K562 (cell line): ENCODE measurements around the gene LSP1. TPM values are rescaled to one million over a fixed set of nuclear protein-coding genes. Genes with fewer than 3 reads are reported as not detected.

Experiments
- ATAC-seq: fragments of 200-7000 bp; cut with Tn5 transposase; 3 replicates; pipeline ENCODE4 v1.9.1; 2020; ENCODE audit warnings: moderate library complexity
- BruUV-seq: library from RNA; stranded (reverse); fragments of 400-500 nt; replicated peaks from 2 replicates; lab custom pipeline; 2021; lab: Mats Ljungman, UMichigan
- CTCF ChIA-PET: fragments of 300-600 bp; formaldehyde crosslinking; extraction: SDS; loops from one replicate; lab custom pipeline; 2021; ENCODE audit warnings: low intra/inter-chr PET ratio; lab: Yijun Ruan, JAX
- POLR2A ChIA-PET: fragments of 300-600, 350-650 bp; sonication (Branson Sonifier 250); formaldehyde crosslinking; extraction: SDS; loops from one replicate; lab custom pipeline; 2021; ENCODE audit warnings: antibody characterized with exemption, inconsistent platforms; lab: Yijun Ruan, JAX
- DNase-seq, 4 experiments: peaks; one replicate each; pipeline versions ENCODE4 v3.0.0 to v3.0.0-alpha.2; 2011 to 2018; ENCODE audit warnings: low spot score in 3 of 4, mixed read lengths in 3 of 4; ENCODE audit errors: extremely low read depth in 1 of 4
- FAIRE-seq: peaks from 2 replicates; lab custom pipeline; 2011; peaks lifted over from hg19 to GRCh38; lab: Jason Lieb, UNC
- H2AFZ ChIP-seq: 2 replicates; pipeline ENCODE4 v1.6.0; 2011; ENCODE audit warnings: low read depth, low read length, control low read depth, inconsistent platforms
- H3K27ac ChIP-seq: fragments of 200-600 bp; 3 replicates; pipeline ENCODE4 v1.8.0; 2011; ENCODE audit warnings: low read depth, mild to moderate bottlenecking, control low read depth, inconsistent platforms, low read length, moderate library complexity, mixed read lengths; ENCODE audit errors: extremely low read depth
- H3K27me3 ChIP-seq, 2 experiments: fragments of 300-600 bp in 1 of 2; 2 replicates in 1 of 2; 3 replicates in 1 of 2; pipeline versions ENCODE4 v1.6.0 to v1.8.0; 2011; ENCODE audit warnings: inconsistent platforms in 2 of 2, low read length in 2 of 2, mild to moderate bottlenecking in 1 of 2, mixed read lengths in 1 of 2, moderate library complexity in 1 of 2; ENCODE audit not compliant: control insufficient read depth in 2 of 2, insufficient read depth in 2 of 2
- H3K36me3 ChIP-seq: fragments of 300-600 bp; 3 replicates; pipeline ENCODE4 v1.8.0; 2011; ENCODE audit warnings: mild to moderate bottlenecking, low read length, inconsistent platforms; ENCODE audit not compliant: control insufficient read depth, insufficient read depth
- H3K4me1 ChIP-seq, 2 experiments: fragments of 200-600 bp in 1 of 2; replicated peaks in 1 of 2; 2 replicates in 1 of 2; 3 replicates in 1 of 2; pipeline versions ENCODE4 v1.5.1 to v1.8.0; 2011; ENCODE audit warnings: inconsistent platforms in 2 of 2, low read length in 2 of 2, mild to moderate bottlenecking in 1 of 2, mixed read lengths in 1 of 2, moderate library complexity in 1 of 2; ENCODE audit not compliant: control insufficient read depth in 2 of 2, insufficient read depth in 2 of 2
- H3K4me2 ChIP-seq: 2 replicates; pipeline ENCODE4 v1.6.1; 2011; ENCODE audit warnings: low read length, control low read depth, inconsistent platforms, mixed read lengths; ENCODE audit not compliant: insufficient read depth
- H3K4me3 ChIP-seq: fragments of 200-600 bp; sonication (generic), shearing (Covaris generic); 2 replicates; pipeline ENCODE4 v1.5.1; 2016; ENCODE audit warnings: control low read depth, inconsistent platforms
- H3K79me2 ChIP-seq: fragments of 200-600 bp; 3 replicates; pipeline ENCODE4 v1.8.0; 2011; ENCODE audit warnings: low read length, inconsistent platforms; ENCODE audit not compliant: control insufficient read depth, insufficient read depth
- H3K9ac ChIP-seq, 2 experiments: 2 replicates each; pipeline versions ENCODE4 v1.6.0 to v1.6.1; 2011; ENCODE audit warnings: low read depth in 2 of 2, low read length in 2 of 2, control low read depth in 1 of 2, inconsistent platforms in 1 of 2, mild to moderate bottlenecking in 1 of 2, mixed read lengths in 1 of 2; ENCODE audit not compliant: insufficient read depth in 1 of 2
- H3K9me1 ChIP-seq: one replicate; pipeline ENCODE4 v1.6.0; 2011; ENCODE audit warnings: inconsistent platforms, mild to moderate bottlenecking, low read length, moderate library complexity; ENCODE audit not compliant: control insufficient read depth, insufficient read depth
- H3K9me3 ChIP-seq: replicated peaks from 2 replicates; pipeline ENCODE4 v1.5.1; 2011; ENCODE audit warnings: low read depth, low read length, inconsistent platforms; ENCODE audit not compliant: control insufficient read depth, insufficient read depth
- H4K20me1 ChIP-seq: replicated peaks from 2 replicates; pipeline ENCODE4 v1.6.1; 2011; ENCODE audit warnings: low read length, inconsistent platforms, mixed read lengths; ENCODE audit not compliant: control insufficient read depth, insufficient read depth
- ATF7 ChIP-seq: fragments of 450-650 bp; IDR thresholded peaks from 2 replicates; pipeline ENCODE4 v1.7.1; 2014; ENCODE audit warnings: mild to moderate bottlenecking, moderate library complexity
- BRD4 ChIP-seq: fragments of 200-600 bp; sonication (generic); IDR thresholded peaks from 2 replicates; pipeline ENCODE4 v1.6.1; 2017; ENCODE audit warnings: inconsistent platforms
- CCAR2 ChIP-seq: fragments of 200-400 bp; formaldehyde crosslinking; IDR thresholded peaks from 2 replicates; pipeline ENCODE4 v1.6.1; 2017; ENCODE audit warnings: mild to moderate bottlenecking, low read depth, low read length
- CREB1 ChIP-seq, 2 experiments: sonication (generic) in 1 of 2; formaldehyde crosslinking in 1 of 2; IDR thresholded peaks; 2 replicates each; pipeline versions ENCODE4 v1.6.1 to v1.8.0; 2012 to 2022; ENCODE audit warnings: inconsistent platforms in 1 of 2, mild to moderate bottlenecking in 1 of 2, missing genetic modification reagents in 1 of 2, moderate library complexity in 1 of 2
- GMEB1 ChIP-seq: fragments of 250-450 bp; sonication (Bioruptor Pico); IDR thresholded peaks from 2 replicates; pipeline ENCODE4 v1.4.0; 2020; ENCODE audit warnings: mild to moderate bottlenecking
- HDAC2 ChIP-seq: fragments of 450-650 bp; IDR thresholded peaks from 2 replicates; pipeline ENCODE4 v1.6.1; 2016; ENCODE audit warnings: mild to moderate bottlenecking
- KDM1A ChIP-seq, 2 experiments: fragments of 450-650 bp; IDR thresholded peaks; 2 replicates each; pipeline ENCODE4 v1.6.1; 2016; ENCODE audit warnings: mild to moderate bottlenecking in 2 of 2
- L3MBTL2 ChIP-seq: fragments of 450-650 bp; IDR thresholded peaks from 2 replicates; pipeline ENCODE4 v1.6.1; 2016; ENCODE audit warnings: mild to moderate bottlenecking, moderate library complexity
- MAZ ChIP-seq, 2 experiments: fragments of 450-650 bp in 1 of 2; sonication (generic) in 1 of 2; formaldehyde crosslinking; IDR thresholded peaks in 1 of 2; conservative IDR thresholded peaks in 1 of 2; 2 replicates each; pipeline versions ENCODE4 v1.4.0 to v1.5.0; 2020; ENCODE audit warnings: mild to moderate bottlenecking in 1 of 2, missing genetic modification reagents in 1 of 2
- PHF21A ChIP-seq: fragments of 450-650 bp; IDR thresholded peaks from 2 replicates; pipeline ENCODE4 v1.6.1; 2017; ENCODE audit warnings: low read depth, borderline replicate concordance
- PHF8 ChIP-seq: fragments of 200-600 bp; sonication (generic); IDR thresholded peaks from 2 replicates; pipeline ENCODE4 v1.6.1; 2012; ENCODE audit warnings: mixed run types, mild to moderate bottlenecking, inconsistent platforms, low read length, moderate library complexity, borderline replicate concordance
- RAD21 ChIP-seq, 2 experiments: fragments of 250-450 bp in 1 of 2; fragments of 450-650 bp in 1 of 2; sonication (Bioruptor Pico) in 1 of 2; formaldehyde crosslinking in 1 of 2; IDR thresholded peaks in 1 of 2; conservative IDR thresholded peaks in 1 of 2; 2 replicates each; pipeline versions ENCODE4 v1.4.0 to v1.8.0; 2020 to 2022; ENCODE audit warnings: mild to moderate bottlenecking in 2 of 2, moderate library complexity in 1 of 2
- SREBF1 ChIP-seq: fragments of 150-350 bp; IDR thresholded peaks from 2 replicates; pipeline ENCODE4 v1.6.1; 2014; ENCODE audit warnings: antibody characterized with exemption, low read depth, low read length, borderline replicate concordance
- SRF ChIP-seq, 2 experiments: fragments of 250-450, 450-650 bp in 1 of 2; sonication (Bioruptor Pico) in 1 of 2; sonication (generic) in 1 of 2; formaldehyde crosslinking; IDR thresholded peaks; 2 replicates each; pipeline versions ENCODE4 v1.5.0 to v1.5.1; 2020 to 2022; ENCODE audit warnings: mild to moderate bottlenecking in 1 of 2, missing genetic modification reagents in 1 of 2
- SRSF1 ChIP-seq: fragments of 200-400 bp; formaldehyde crosslinking; IDR thresholded peaks from 2 replicates; pipeline ENCODE4 v1.6.1; 2017; ENCODE audit warnings: mild to moderate bottlenecking, low read depth, low read length, moderate library complexity
- TEAD1 ChIP-seq, 2 experiments: fragments of 450-650 bp in 1 of 2; sonication (generic) in 1 of 2; formaldehyde crosslinking; IDR thresholded peaks; 2 replicates each; pipeline versions ENCODE4 v1.4.0 to v1.8.0; 2020 to 2022; ENCODE audit warnings: mild to moderate bottlenecking in 2 of 2, missing genetic modification reagents in 1 of 2
- U2AF2 ChIP-seq: fragments of 200-400 bp; formaldehyde crosslinking; optimal IDR thresholded peaks from 2 replicates; pipeline ENCODE3; 2017; ENCODE audit warnings: low read depth, mild to moderate bottlenecking, low read length
- WGBS: fragments of 100-300 bp; shearing (Covaris generic); methylation state at CpG from one replicate; pipeline ENCODE4 v1.1.6; 2016; ENCODE audit warnings: low coverage, mixed read lengths; ENCODE audit not compliant: insufficient coverage; ENCODE audit errors: missing lambda C conversion rate; 5-methylcytosine and 5-hydroxymethylcytosine counted together
- in situ Hi-C: fragments of 300-500 bp; cut with MboI; formaldehyde crosslinking; loops from 4 replicates; pipeline ENCODE4 v1.15.0; 2018; ENCODE audit warnings: inconsistent platforms, mixed read lengths
- intact Hi-C: fragments of 100-400 bp; cut with micrococcal nuclease; formaldehyde crosslinking; loops from 2 replicates; pipeline ENCODE4 v1.14.2; 2022
- polyA plus RNA-seq, 8 experiments: library from polyadenylated mRNA; depleted of rRNA in 4 of 8; stranded (reverse) in 5 of 8; unstranded in 3 of 8; fragments of >200 nt; fragmentation: Nextera tagmentation in 2 of 8; fragmentation: Illumina TruSeq in 1 of 8; extraction: Ambion mirVana in 2 of 8; extraction: Trizol in 1 of 8; gene quantifications; 2 replicates each; pipeline versions ENCODE4 v1.2.1 to v1.2.3, GENCODE V29; 2011 to 2014; ENCODE audit warnings: inconsistent platforms in 1 of 8, missing spikeins in 1 of 8
- total RNA-seq, 7 experiments: library from RNA; depleted of rRNA in 6 of 7; stranded (reverse); fragments of >200 nt in 6 of 7; fragmentation: Illumina TruSeq in 2 of 7; extraction: Trizol in 2 of 7; gene quantifications; 2 replicates each; pipeline versions ENCODE4 v1.2.1 to v1.2.3, GENCODE V29; 2011 to 2021; ENCODE audit warnings: low replicate concordance in 1 of 7
- TF ChIP-seq, protein P1 (sequence below): fragments of 450-650 bp; conservative IDR thresholded peaks from 2 replicates; pipeline ENCODE4 v1.6.1; 2016; ENCODE audit warnings: missing genetic modification characterization, low read depth, mild to moderate bottlenecking, missing compliant biosample characterization, moderate library complexity
- TF ChIP-seq, protein P2 (sequence below): sonication (generic); formaldehyde crosslinking; IDR thresholded peaks from 2 replicates; pipeline ENCODE4 v1.8.0; 2023; ENCODE audit warnings: mild to moderate bottlenecking, missing genetic modification reagents

LSP1 gene
- total and polyA plus RNA-seq, 9 of the 15 experiments (the other 6 are each of a cell fraction or from before 2014, with no cell fraction given), result 0.08 to 2.9 (median 0.65) TPM; not detected in 2

GRCh38 chr11:1832920-1833295 is 20.0 kb upstream of the LSP1 start:
- BruUV-seq, result no TSS peak
- TF ChIP-seq SRSF1 (no peak), CREB1 (IDR thresholded peaks at IDR 0.05) (no peak), CREB1 (CRISPR knock-in tag; IDR thresholded peaks at IDR 0.05) (no peak), PHF21A (0 out of 2 replicates have a peak, but pooled peaks have one; percentile 0), U2AF2 (no peak), MAZ (CRISPR knock-in tag; conservative IDR thresholded peaks at IDR 0.05 in 1 of 2, IDR thresholded peaks at IDR 0.05 in 1 of 2) (no peak), SREBF1 (no peak), RAD21 (CRISPR knock-in tag; conservative IDR thresholded peaks at IDR 0.05 in 1 of 2, IDR thresholded peaks at IDR 0.05 in 1 of 2) (no peak), L3MBTL2 (no peak), KDM1A (IDR thresholded peaks at IDR 0.05) (peak in 1 of 2 experiments; percentile 10; a peak in 1 of 4 replicates), PHF8 (no peak), SRF (CRISPR knock-in tag; IDR thresholded peaks at IDR 0.05) (no peak), TEAD1 (CRISPR knock-in tag; IDR thresholded peaks at IDR 0.05) (no peak), HDAC2 (0 out of 2 replicates have a peak, but pooled peaks have one; percentile 7), ATF7 (no peak), GMEB1 (no peak), CCAR2 (no peak), BRD4 (no peak)
- TF ChIP-seq, protein P1, sequence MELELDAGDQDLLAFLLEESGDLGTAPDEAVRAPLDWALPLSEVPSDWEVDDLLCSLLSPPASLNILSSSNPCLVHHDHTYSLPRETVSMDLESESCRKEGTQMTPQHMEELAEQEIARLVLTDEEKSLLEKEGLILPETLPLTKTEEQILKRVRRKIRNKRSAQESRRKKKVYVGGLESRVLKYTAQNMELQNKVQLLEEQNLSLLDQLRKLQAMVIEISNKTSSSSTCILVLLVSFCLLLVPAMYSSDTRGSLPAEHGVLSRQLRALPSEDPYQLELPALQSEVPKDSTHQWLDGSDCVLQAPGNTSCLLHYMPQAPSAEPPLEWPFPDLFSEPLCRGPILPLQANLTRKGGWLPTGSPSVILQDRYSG (tag), result no peak
- TF ChIP-seq, protein P2, sequence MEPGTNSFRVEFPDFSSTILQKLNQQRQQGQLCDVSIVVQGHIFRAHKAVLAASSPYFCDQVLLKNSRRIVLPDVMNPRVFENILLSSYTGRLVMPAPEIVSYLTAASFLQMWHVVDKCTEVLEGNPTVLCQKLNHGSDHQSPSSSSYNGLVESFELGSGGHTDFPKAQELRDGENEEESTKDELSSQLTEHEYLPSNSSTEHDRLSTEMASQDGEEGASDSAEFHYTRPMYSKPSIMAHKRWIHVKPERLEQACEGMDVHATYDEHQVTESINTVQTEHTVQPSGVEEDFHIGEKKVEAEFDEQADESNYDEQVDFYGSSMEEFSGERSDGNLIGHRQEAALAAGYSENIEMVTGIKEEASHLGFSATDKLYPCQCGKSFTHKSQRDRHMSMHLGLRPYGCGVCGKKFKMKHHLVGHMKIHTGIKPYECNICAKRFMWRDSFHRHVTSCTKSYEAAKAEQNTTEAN (CRISPR knock-in tag), result no peak

More at GRCh38 chr11:1832920-1833295, 20.0 kb upstream of the LSP1 start:
- 12% methylated on average over 11 of the region's 17 CpGs for WGBS
- ATAC-seq, result no peak
- ChIA-PET POLR2A (interaction anchor here (0.6 kb wide), 1 partner anchor 128 kb away, joined by 3 read pairs; no protein-coding TSS in a partner anchor), CTCF (interaction anchor here (0.5 to 5.3 kb wide), 11 partner anchors 40 to 180 kb away, joined by 3 to 77 read pairs (median 5); partner anchors contain the start of gene KRTAP5-6)
- no peaks in the 10 kb centered on the region for H3K9me3 ChIP-seq
- no peak overlapping the region for H3K9ac ChIP-seq
- no peak overlapping the region for H3K4me3 ChIP-seq
- H2AFZ ChIP-seq, result no peak overlapping the region
- H3K27me3 ChIP-seq, result peaks cover 3 to 72% of the 10 kb centered on the region in 2 experiments; a peak in 4 of 5 replicates
- intact Hi-C loops, result loop anchor here (1.0 to 2.0 kb wide), 2 partner anchors 139 to 180 kb away; no protein-coding TSS in a partner anchor
- peaks cover 19% of the 10 kb centered on the region for H4K20me1 ChIP-seq
- FAIRE-seq, result no peak
- H3K27ac ChIP-seq, result no peak overlapping the region
- no peak overlapping the region for H3K4me2 ChIP-seq
- no peak for DNase-seq
- no peaks in the 10 kb centered on the region for H3K79me2 ChIP-seq
- H3K9me1 ChIP-seq, result no peaks in the 10 kb centered on the region
- in situ Hi-C loops, result no loop called here
- H3K36me3 ChIP-seq, result no peaks in the 10 kb centered on the region
- peaks cover 0 to 45% of the 10 kb centered on the region in 2 experiments; a peak in 2 of 5 replicates for H3K4me1 ChIP-seq
